Activated CD4-positive, alpha-beta T cell treated with anti-CD3 and anti-CD28 coated beads, Interleukin-2, amount 50 U/mL, for 24 hours (primary cell): ENCODE data around the gene KDM4F.

Source experiments
- DNase-seq, 2 donors: peaks; one replicate each; pipeline ENCODE4 v3.0.0-alpha.2; 2020; ENCODE audit warnings: low read depth in 1 of 2, low spot score in 1 of 2

The KDM4F gene

DNA sequence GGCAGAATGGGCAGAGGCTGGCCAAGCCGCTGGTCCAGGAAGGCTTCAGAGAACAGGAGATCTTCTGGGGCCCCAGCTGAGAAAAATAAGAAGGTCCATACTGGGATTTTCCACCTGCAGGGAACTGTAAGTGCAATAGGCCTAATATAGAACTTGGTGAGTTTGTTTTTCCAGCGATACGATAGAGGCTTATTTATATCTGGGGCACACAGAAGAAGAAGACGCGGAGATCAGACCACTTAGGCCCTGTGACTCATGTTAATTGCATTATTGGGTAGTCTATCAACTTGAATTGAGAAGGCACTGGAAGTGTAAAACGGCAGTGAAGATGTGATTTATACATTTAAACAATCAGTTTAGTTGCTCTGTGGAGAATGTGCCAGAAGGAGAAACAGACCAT, 9.8 kb downstream of the KDM4F start:
- no peak for DNase-seq

DNA sequence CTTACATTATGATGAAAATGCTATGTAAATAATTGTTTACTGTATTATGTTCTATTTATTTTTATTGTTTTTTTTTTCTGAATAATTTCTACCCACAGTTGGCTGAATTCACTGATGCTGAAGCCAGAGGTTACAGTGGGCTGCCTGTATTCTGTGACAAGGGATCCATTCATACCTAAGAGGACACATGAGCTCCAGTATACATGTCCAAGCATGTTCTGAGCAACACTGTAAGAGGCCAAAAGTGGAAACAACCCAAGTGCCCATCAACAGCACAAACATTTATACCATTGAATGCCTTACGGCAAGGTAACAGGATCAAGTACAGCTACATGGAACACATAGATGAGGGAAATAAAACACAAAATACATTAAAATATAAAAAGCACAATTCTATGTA, 16.1 kb downstream of the KDM4F start:
- DNase-seq = no peak

DNA sequence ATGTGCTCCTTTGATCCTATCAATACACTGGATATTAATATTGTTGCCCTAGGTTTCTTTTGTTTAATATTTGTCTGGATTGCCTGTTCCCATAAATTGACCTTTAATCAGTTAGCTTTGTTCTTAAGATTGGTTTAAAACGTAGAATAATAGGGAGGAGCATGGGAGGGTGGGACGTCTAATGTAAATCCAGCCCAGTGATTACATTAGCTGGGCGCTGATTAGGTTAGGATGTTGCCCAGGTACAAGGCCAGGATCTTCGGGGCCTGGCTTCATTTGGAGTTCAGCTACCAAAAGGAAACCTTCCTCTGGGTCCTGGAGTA, 17.5 kb downstream of the KDM4F start, which contains the start of gene SRSF8:
Gene SRSF8 (plus strand): TSS at position 204 of the 323 bp plus-strand sequence. CDS start 308 bp downstream, outside the sequence.
- DNase-seq = no peak

DNA sequence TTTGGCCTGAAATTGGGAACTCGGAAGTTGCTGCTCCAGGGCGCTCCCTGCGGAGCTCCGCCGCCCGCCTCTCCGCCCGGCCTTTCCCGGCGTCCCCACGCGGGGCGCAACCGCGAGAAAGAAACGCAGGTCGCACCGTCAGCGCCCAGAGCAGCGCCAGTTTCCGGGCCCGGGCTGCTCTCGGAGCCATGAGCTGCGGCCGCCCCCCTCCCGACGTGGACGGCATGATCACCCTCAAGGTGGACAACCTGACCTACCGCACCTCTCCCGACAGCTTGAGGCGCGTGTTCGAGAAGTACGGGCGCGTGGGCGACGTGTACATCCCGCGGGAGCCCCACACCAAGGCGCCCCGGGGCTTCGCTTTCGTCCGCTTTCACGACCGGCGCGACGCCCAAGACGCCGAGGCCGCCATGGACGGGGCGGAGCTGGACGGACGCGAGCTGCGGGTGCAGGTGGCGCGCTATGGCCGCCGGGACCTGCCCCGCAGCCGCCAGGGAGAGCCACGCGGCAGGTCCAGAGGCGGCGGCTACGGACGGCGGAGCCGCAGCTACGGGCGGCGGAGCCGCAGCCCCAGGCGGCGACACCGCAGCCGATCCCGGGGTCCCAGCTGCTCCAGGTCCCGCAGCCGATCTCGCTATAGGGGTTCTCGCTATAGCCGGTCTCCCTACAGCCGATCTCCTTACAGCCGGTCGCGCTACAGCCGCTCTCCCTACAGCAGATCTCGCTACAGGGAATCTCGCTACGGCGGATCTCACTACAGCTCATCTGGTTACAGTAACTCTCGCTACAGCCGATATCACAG, 18.0 kb downstream of the KDM4F start:
- peak; percentile 55 to 66 for DNase-seq

DNA sequence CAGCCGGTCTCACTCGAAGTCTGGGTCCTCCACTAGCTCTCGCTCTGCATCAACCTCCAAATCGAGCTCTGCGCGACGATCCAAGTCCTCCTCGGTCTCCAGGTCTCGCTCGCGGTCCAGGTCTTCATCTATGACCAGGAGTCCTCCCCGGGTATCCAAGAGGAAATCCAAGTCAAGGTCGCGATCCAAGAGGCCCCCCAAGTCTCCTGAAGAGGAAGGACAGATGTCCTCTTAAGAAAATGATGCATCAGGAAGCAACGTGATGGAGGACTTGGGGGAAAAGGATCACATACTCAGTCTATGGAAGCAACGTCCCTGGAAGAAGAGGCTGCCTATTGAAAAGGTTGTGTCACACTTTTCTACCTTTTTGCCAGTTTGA, 18.6 kb downstream of the KDM4F start:
- no peak for DNase-seq

DNA sequence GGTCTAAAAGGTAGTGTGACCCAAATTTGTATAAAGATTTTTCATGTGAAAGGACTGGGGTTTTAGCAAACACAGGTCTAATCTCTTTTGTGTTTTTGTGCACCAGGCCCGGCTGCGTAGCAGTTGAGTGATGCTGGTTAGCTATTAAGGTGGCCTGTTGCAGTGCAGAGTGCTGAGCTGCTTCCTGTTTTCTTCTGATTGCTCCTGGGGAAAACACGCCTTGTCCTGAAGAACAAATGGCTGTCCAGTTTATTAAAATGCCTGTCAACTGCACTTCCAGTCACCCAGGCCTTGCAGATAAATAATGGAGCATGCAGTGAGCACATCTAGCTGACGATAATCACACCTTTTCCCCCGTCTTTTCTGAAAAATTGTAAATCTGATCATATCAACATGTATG, 19.3 kb downstream of the KDM4F start:
- peak in 1 of 2 donors; percentile 67 for DNase-seq

DNA sequence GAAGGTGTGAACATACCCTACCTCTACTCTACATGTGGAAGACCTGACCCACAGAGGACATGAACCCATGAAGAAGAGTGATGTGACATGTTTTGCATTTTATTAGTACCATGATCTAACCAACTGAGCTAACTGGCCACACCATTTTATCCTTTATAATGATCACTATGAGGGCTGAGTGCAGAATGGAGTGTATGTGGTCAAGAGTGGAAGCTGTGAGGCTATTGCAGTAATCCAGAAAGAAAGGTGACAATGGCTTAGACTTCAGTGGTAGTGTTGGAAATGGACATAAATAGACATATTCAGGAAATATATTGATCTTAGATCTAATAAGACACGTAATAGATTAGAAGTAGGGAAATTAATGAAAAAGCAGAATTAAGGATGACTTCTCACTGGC, 21.2 kb downstream of the KDM4F start:
- no peak for DNase-seq

DNA sequence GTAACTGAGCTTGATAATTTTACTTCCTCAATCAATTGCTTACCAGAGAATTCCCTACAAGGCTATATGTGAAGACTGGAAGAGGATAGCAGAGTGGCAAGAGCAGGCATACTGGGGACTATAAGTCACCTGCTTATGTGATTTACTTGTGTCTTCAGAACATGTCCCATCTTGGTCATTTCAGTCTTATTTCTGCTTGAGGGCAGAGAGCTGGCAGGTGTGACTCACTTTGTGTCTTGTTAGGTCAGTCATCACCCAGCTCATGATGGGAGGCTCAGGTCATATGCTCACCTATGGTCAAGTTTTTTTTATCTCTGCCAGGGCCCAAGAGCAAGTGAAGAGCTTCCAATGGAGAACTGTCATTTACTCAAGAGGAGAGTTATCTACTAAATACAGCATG, 23.7 kb downstream of the KDM4F start:
- DNase-seq = no peak

DNA sequence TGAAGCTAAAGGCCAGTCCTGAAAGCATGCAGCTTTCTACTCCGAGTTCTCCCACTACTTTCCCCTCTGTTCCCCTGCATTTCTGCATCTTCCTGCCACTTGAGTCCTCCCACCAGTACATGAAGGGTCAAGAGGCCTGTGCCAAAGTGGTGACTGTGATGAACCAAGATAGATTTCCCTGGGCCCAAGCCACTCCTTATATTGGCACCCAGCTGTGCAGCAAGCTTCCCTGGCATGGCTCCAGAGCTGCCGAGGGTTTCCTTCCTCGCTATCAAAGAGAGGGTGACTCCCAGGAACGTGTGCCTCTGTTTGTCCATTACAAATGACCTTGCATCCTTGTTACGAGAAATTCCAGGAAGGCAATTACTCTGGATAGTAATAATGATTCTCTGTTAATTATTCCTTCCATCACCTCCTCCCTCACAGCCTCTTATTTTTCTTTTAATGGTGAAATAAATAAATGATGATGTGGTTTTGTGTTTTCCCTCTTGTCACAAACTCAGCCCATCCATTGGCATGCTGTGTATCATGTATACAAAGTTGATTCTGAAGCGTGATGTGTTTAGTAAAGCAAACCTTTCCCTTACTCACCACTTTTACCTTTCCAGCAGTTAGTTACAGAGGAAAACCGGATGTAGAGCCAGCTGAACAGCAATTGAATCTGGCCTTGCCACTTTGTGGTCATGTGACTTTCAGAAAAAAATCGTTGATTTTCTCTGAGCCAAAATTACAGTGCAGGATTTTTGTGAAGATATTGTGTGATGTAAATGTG, 25.8 kb downstream of the KDM4F start:
- no peak for DNase-seq

DNA sequence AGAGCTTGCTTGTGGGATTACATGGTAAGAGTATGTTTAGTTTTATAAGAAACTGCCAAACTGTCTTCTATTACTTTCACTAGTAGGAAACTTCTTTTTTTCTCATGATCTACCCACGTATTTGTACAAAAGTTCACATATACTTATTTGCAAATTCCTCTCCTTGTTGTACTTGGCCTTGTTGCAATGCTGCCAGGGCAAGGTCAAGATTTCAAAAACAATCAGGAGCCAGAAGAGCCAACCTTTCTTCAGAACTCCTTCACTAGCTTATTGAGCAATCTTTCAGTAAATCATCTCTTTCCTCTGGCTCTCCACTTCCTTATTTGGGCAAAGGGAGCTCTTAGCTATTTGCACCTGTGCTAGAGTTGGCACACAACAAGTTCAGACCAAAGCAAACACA, 27.2 kb downstream of the KDM4F start:
- no peak for DNase-seq

DNA sequence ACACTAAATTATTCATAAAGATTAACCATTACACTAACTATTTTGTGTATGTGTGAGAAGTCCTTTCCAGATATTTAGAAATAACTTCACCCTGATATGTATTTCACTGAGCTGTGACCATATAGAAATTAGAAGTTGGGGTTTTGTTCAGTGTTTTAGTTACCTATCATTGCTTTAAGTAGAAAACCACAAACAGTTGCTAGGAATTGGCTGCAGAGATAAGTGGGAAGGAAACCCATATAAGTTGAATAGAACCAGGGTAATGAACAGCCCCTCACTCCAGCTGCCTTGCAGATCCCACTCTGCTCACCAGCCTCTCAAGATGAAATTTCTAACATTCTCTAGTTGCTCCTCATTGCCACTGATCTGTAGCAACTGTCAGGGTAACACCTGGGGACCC, 27.8 kb downstream of the KDM4F start:
- no peak for DNase-seq

DNA sequence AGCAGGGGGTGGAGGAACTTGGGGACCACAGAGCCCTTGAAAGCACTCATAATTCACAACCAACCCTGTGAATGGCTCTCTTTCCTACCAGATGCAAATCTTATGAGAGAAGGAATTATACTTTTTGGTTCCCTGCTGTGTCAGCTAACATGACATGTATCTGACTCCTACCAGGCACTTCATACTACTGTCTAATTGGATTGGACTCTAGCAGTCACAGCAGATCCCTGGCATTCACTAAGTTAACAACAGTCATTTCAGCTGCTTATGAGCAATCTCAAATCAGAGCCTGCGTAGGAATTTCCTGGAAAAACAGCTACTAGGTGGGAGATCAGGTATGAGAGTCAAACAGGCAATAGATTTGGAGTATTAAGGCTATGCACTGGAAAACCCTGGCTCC, 29.3 kb downstream of the KDM4F start:
- DNase-seq = no peak

DNA sequence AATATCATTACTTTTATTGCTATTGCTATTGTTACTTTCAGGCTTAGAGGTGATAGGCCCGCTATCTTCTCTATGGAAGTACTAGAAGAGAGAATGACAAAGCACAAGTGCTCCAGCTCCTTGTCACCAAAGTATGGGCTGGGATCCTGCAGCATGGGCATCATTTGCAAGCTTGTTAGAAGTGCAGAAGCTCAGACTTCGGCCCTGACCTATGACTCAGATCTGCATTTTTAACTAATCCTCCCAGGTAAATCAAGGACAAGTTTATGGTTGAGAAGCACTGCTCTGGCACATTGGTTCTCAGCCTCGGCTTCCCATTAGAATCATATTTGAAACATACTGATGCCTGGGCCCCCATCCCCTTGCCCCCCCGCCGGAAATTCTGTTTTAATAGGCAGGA, 31.8 kb downstream of the KDM4F start:
- no peak for DNase-seq

DNA sequence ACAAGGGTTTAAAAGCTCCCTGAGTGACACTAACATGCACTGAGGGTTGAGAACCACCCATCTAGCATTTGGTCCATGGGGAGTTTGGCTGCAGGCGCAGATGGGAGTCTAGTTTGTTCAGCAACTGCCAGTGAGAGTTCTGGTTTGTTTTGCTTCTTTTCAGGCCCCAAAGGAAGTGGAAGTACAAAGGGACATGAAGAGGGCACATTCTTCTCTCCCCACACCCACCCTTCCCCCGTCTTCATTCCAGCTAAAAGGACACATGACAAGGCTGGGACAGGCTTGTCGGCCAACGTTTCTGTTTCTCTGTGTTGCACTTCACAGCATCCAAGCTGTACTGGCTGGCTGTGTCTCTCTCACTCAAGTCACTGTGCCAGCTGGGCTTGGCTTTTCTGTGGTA, 32.2 kb downstream of the KDM4F start:
- no peak for DNase-seq

DNA sequence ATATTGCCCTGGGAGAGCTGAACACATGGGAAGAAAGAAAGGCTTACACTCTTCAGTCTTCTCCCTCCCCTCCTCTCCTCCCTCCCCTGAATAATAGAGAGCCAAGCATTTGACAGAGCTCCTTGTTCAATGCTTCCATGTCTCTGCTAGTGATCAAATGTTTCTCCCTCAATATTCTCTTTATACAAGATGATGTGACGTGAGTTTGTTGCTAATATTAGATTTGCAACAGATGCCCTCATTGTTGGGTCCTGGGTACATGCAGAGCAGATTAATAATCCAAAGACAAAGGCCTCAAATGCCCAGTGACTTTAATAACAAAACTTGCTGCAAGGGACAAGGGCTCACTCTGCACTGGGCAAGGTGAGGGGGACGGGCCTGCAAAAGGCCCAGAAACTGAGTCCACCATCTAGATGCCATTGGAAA, 33.4 kb downstream of the KDM4F start:
- DNase-seq = no peak

DNA sequence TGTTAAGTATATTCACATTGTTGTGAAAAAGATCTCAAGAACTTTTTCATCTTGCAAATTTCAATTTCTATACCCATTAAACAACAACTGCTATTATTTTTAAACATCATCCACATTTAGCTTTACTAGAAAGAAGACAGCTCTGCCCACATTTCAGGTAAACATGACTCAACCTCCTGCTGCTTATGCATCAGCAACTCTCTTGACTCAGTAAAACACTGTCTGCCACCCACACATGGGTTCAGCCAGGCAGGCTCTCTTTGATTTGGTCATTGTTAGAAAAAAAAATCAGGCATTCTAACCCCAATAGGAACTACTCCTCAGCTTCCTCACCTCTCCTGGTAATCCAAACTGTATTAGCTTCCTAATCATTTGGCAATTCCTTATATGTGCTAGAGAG, 35.3 kb downstream of the KDM4F start:
- peak in 1 of 2 donors; percentile 63 for DNase-seq

DNA sequence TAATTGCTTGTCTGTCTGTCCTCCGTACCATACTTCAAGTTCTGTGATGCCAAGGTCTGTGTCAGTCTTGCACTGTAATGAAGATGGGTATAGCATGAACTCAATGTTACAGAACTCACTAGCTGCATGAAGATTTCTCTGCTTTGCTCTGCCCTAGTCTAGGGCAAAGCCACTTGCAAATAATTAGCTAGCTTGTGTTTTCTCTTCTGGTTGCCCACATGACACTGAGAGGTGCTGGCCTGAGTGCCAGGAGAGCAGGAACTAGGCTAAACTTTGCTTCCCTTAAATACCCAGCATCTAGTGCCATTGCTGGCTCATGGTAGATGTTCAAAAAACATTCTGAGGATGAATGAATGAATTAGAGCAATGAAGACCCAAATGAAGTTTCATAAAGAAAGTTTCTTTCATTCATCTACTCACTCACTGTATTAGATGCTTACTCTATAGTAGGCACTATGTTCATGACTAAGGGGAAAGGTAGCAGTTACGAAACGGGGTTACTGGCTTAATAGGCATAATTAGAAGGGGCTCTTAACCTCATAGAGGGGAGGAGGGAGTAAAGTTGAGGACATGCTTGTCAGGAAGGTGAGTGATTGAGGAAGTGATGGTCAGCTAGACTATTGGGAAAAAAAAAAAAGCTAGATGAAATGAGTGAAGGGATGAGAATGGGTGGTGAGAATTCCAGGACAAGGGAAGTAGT, 36.0 kb downstream of the KDM4F start:
- DNase-seq = no peak

DNA sequence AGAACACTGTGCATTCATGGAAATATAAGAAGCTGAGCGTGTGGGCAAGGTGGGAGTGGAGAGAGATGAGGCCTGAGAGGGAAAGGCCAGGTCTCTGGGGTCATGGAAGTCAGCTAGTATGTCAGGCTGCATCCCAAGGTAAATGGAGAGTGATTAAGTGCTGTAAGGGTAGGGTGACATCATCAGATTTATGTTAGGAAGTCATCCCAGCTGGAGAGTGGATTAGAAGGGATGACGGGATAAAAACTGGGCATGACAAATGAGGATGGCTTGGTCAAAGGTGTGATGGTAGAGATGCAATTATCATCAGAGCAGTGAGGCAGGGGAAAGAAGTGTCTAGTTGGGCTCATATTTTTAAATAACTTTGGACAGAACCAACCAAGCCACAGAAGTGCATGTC, 36.9 kb downstream of the KDM4F start:
- DNase-seq = no peak

DNA sequence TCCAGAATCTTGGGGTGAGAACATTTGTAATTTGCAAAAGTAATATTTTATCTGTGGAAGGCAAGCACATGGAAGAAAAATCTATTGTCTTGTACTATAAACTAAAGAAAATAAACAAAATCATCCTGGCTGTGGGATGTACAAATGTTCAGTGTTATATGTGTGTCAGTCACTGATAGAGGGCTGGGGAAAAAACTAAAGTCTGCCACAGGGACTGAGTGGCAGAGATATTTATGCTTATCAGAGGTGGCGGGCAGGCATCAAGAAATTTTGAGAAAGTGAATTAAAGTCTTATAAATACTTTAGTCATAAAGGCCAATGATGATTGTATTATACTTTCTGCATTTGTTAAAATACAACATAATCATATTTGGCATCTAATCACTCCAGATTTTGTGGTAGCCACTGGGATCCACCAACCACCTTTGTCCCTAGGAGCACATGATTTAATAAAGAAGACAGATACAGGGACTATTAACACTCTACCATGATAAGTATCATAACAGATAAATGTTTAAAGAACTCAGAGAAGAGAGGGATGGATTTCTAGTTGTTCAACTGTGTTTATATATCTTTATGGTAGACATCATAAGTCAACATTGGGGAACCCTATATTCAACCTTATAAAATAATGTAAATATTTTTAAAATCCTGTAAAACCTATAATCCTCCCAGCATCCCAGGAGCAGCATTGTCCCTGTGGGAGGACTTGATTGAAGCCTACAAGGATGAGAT, 37.8 kb downstream of the KDM4F start:
- no peak for DNase-seq

DNA sequence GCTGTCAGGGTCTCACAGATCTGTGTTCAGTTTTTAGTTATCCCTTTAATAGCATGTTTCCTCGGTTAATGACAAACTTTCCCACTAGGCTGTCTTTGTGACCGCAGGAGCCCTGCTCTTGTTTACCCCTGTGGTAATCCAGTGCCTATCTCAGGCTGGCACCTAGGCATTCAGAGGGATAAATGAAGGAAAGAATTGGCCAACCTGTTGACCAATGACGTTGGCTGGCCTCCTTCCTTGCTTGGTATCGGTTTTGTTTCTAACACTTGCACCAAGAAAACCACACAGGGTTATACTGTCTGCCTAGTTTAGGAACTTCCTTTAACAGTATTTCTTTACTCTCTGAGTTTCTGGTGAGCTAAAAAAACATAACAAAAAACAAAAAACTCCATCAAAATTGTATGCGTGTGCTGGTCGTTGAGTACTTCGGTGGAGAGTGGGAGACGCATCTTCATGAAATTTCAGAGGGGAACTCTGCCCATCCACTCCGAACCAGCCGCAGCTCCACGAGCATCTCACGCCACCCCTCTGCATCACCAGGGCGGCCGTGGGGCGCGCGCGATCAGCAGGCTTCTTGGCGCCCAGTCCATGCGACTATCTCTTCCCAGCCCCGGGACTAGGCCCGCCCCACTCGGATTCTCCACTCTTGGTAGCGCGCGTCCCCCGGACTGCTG, 39.9 kb downstream of the KDM4F start:
- DNase-seq = no peak
